Neuronal stem cell (in vitro differentiated cells): ENCODE measurements around the gene MRC1.

Source experiments
- DNase-seq: peaks from one replicate; pipeline ENCODE4 v3.0.0-alpha.2; 2013; ENCODE audit warnings: low spot score
- H2AFZ ChIP-seq: one replicate; pipeline ENCODE4 v1.6.1; 2013; ENCODE audit warnings: mild to moderate bottlenecking, low read length, inconsistent platforms
- H2AK5ac ChIP-seq: 2 replicates; pipeline ENCODE4 v1.6.1; 2013; ENCODE audit warnings: low read depth, mild to moderate bottlenecking, inconsistent platforms, low read length, moderate library complexity, mixed read lengths
- H2BK120ac ChIP-seq: 2 replicates; pipeline ENCODE4 v1.6.1; 2013; ENCODE audit warnings: low read depth, mild to moderate bottlenecking, inconsistent platforms, low read length, moderate library complexity, mixed read lengths
- H2BK12ac ChIP-seq: one replicate; pipeline ENCODE4 v1.6.1; 2013; ENCODE audit warnings: low read length, inconsistent platforms
- H2BK15ac ChIP-seq: 2 replicates; pipeline ENCODE4 v1.6.1; 2013; ENCODE audit warnings: mild to moderate bottlenecking, low read length, inconsistent platforms, mixed read lengths
- H2BK5ac ChIP-seq: one replicate; pipeline ENCODE4 v1.6.1; 2013; ENCODE audit warnings: inconsistent platforms, mild to moderate bottlenecking, low read length, moderate library complexity
- H3K14ac ChIP-seq: one replicate; pipeline ENCODE4 v1.6.1; 2013; ENCODE audit warnings: low read length, inconsistent platforms
- H3K18ac ChIP-seq: 2 replicates; pipeline ENCODE4 v1.6.1; 2013; ENCODE audit warnings: low read length, inconsistent platforms
- H3K23ac ChIP-seq: 2 replicates; pipeline ENCODE4 v1.6.1; 2013; ENCODE audit warnings: low read depth, mild to moderate bottlenecking, mixed read lengths, low read length, inconsistent platforms; ENCODE audit not compliant: poor library complexity
- H3K27ac ChIP-seq: replicated peaks from 3 replicates; pipeline ENCODE4 v1.5.1; 2013; ENCODE audit warnings: low read length, inconsistent platforms
- H3K27me3 ChIP-seq, 3 experiments: 2 replicates each; pipeline ENCODE4 v1.6.1; 2013; ENCODE audit warnings: low read length in 3 of 3, mild to moderate bottlenecking in 2 of 3, inconsistent platforms in 1 of 3, low read depth in 1 of 3, mixed read lengths in 1 of 3, moderate library complexity in 1 of 3; ENCODE audit not compliant: control insufficient read depth in 3 of 3, insufficient read depth in 3 of 3
- H3K36me3 ChIP-seq, 2 donors: replicated peaks in 1 of 2; 2 replicates each; pipeline ENCODE4 v1.6.1; 2013; ENCODE audit warnings: low read length in 2 of 2; ENCODE audit not compliant: control insufficient read depth in 2 of 2, insufficient read depth in 2 of 2
- H3K4ac ChIP-seq: 2 replicates; pipeline ENCODE4 v1.6.1; 2013; ENCODE audit warnings: inconsistent platforms, mild to moderate bottlenecking, low read length, moderate library complexity
- H3K4me1 ChIP-seq, 2 donors: 1 replicate in 1 of 2; 2 replicates in 1 of 2; pipeline ENCODE4 v1.6.1; 2013; ENCODE audit warnings: low read length in 2 of 2, low read depth in 1 of 2; ENCODE audit not compliant: control insufficient read depth in 2 of 2, insufficient read depth in 1 of 2
- H3K4me2 ChIP-seq: one replicate; pipeline ENCODE4 v1.6.1; 2013; ENCODE audit warnings: mild to moderate bottlenecking, low read length, inconsistent platforms; ENCODE audit not compliant: insufficient read depth, poor library complexity, severe bottlenecking
- H3K4me3 ChIP-seq, 2 donors: 2 replicates each; pipeline ENCODE4 v1.5.1; 2013; ENCODE audit warnings: low read length in 2 of 2, mild to moderate bottlenecking in 2 of 2, inconsistent platforms in 1 of 2, moderate library complexity in 1 of 2
- H3K79me1 ChIP-seq: one replicate; pipeline ENCODE4 v1.6.1; 2013; ENCODE audit warnings: low read depth, mild to moderate bottlenecking, inconsistent platforms, low read length, moderate library complexity
- H3K9ac ChIP-seq: one replicate; pipeline ENCODE4 v1.6.1; 2013; ENCODE audit warnings: mild to moderate bottlenecking, low read depth, low read length, inconsistent platforms; ENCODE audit not compliant: poor library complexity
- H3K9me3 ChIP-seq, 2 donors: replicated peaks in 1 of 2; 2 replicates each; pipeline versions ENCODE3 to v1.6.1; 2013; ENCODE audit warnings: low read length in 2 of 2, mild to moderate bottlenecking in 2 of 2, inconsistent platforms in 1 of 2, low read depth in 1 of 2, mixed read lengths in 1 of 2, moderate library complexity in 1 of 2; ENCODE audit not compliant: control insufficient read depth in 2 of 2, insufficient read depth in 1 of 2
- H4K8ac ChIP-seq: one replicate; pipeline ENCODE4 v1.6.1; 2013; ENCODE audit warnings: low read depth, mild to moderate bottlenecking, inconsistent platforms, low read length, moderate library complexity
- H4K91ac ChIP-seq: one replicate; pipeline ENCODE4 v1.6.1; 2013; ENCODE audit warnings: low read length, low read depth, mild to moderate bottlenecking, inconsistent platforms; ENCODE audit not compliant: poor library complexity
- WGBS, 2 donors: extraction: QIAGEN DNeasy Blood & Tissue Kit; methylation state at CpG; one replicate each; pipeline ENCODE4 v1.1.7; 2013; ENCODE audit warnings: missing lambda C conversion rate in 2 of 2, mixed read lengths in 1 of 2; ENCODE audit not compliant: insufficient read length in 2 of 2, insufficient replicate concordance in 1 of 2; ENCODE audit errors: extremely low coverage in 2 of 2; 5-methylcytosine and 5-hydroxymethylcytosine counted together

Gene MRC1

GRCh38 chr10:17831896-17832295, 22.7 kb downstream of the MRC1 start:
- Histone ChIP-seq H3K18ac (no peak overlapping the region), H2BK5ac (no peak overlapping the region), H4K91ac (no peak overlapping the region), H3K4me3 (no peak overlapping the region), H2BK15ac (no peak overlapping the region), H2BK120ac (no peak overlapping the region), H3K4ac (no peak overlapping the region), H3K9me3 (no peaks in the 10 kb centered on the region), H3K79me1 (no peaks in the 10 kb centered on the region), H3K9ac (no peak overlapping the region), H3K27me3 (no peaks in the 10 kb centered on the region), H4K8ac (no peak overlapping the region), H2BK12ac (no peak overlapping the region), H2AFZ (no peak overlapping the region), H3K36me3 (no peaks in the 10 kb centered on the region), H3K4me2 (no peak overlapping the region), H3K23ac (no peak overlapping the region), H3K27ac (no peak overlapping the region), H2AK5ac (no peak overlapping the region), H3K4me1 (no peaks in the 10 kb centered on the region), H3K14ac (no peak overlapping the region)
- no CpG with 5 or more reads among the region's 6 CpGs for WGBS, 2 donors
- no peak for DNase-seq

DNA sequence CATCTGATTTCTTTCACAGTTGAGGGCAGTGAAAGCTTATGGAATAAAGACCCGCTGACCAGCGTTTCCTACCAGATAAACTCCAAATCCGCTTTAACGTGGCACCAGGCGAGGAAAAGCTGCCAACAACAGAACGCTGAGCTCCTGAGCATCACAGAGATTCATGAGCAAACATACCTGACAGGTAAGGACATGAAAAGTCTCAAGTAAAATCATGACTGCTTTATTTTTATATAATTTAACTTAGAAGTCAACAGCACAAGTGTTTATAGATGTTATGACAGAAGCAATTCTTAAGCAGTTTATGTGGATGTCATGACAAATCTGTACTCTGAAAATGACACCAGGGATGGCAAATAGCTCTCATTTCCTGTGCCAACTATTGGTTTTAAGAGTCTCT, 24.5 kb downstream of the MRC1 start:
- Histone ChIP-seq H2BK120ac (no peak overlapping the region), H3K9me3 (no peaks in the 10 kb centered on the region), H3K27me3 (no peaks in the 10 kb centered on the region), H4K8ac (no peak overlapping the region), H3K4me2 (no peak overlapping the region), H3K23ac (no peak overlapping the region), H3K4ac (no peak overlapping the region), H3K14ac (no peak overlapping the region), H2BK12ac (no peak overlapping the region), H3K36me3 (no peaks in the 10 kb centered on the region), H2BK5ac (no peak overlapping the region), H3K4me1 (no peaks in the 10 kb centered on the region), H2AK5ac (no peak overlapping the region), H3K27ac (no peak overlapping the region), H3K9ac (no peak overlapping the region), H2BK15ac (no peak overlapping the region), H3K18ac (no peak overlapping the region), H3K4me3 (no peak overlapping the region), H3K79me1 (no peaks in the 10 kb centered on the region), H4K91ac (no peak overlapping the region), H2AFZ (no peak overlapping the region)
- WGBS, 2 donors, result no CpG with 5 or more reads among the region's 6 CpGs
- no peak for DNase-seq

GRCh38 chr10:17835688-17836087, 26.5 kb downstream of the MRC1 start:
- DNase-seq, result no peak

GRCh38 chr10:17836942-17837341, 27.8 kb downstream of the MRC1 start:
- Histone ChIP-seq H4K91ac (no peak overlapping the region), H3K4ac (no peak overlapping the region), H2BK120ac (no peak overlapping the region), H3K9me3 (no peaks in the 10 kb centered on the region), H3K9ac (peak overlapping the region; percentile 30), H3K23ac (no peak overlapping the region), H3K36me3 (no peaks in the 10 kb centered on the region), H3K18ac (no peak overlapping the region), H3K27me3 (no peaks in the 10 kb centered on the region), H4K8ac (no peak overlapping the region), H2AK5ac (no peak overlapping the region), H3K27ac (peak overlapping the region; percentile 51), H3K79me1 (no peaks in the 10 kb centered on the region), H2AFZ (peak overlapping the region; percentile 81), H3K4me2 (no peak overlapping the region), H2BK15ac (no peak overlapping the region), H2BK12ac (no peak overlapping the region), H3K14ac (no peak overlapping the region), H3K4me3 (no peak overlapping the region), H2BK5ac (no peak overlapping the region), H3K4me1 (no peaks in the 10 kb centered on the region)
- no CpG with 5 or more reads among the region's 8 CpGs for WGBS, 2 donors
- DNase-seq, result peak; percentile 4

More at GRCh38 chr10:17835688-17836087, 26.5 kb downstream of the MRC1 start:
- H3K23ac ChIP-seq, result no peak overlapping the region
- no peak overlapping the region for H2BK120ac ChIP-seq
- no peak overlapping the region for H2AFZ ChIP-seq
- H2BK5ac ChIP-seq, result no peak overlapping the region
- no CpG with 5 or more reads among the region's 1 CpG for WGBS, 2 donors
- H3K18ac ChIP-seq, result no peak overlapping the region
- no peak overlapping the region for H2AK5ac ChIP-seq
- H3K27ac ChIP-seq, result no peak overlapping the region
- no peak overlapping the region for H4K91ac ChIP-seq
- no peak overlapping the region for H3K4ac ChIP-seq
- H3K14ac ChIP-seq, result no peak overlapping the region
- no peaks in the 10 kb centered on the region for H3K79me1 ChIP-seq
- no peak overlapping the region for H3K4me2 ChIP-seq
- no peaks in the 10 kb centered on the region for H3K9me3 ChIP-seq
- H4K8ac ChIP-seq, result no peak overlapping the region
- no peaks in the 10 kb centered on the region for H3K36me3 ChIP-seq
- no peak overlapping the region for H2BK12ac ChIP-seq
- no peak overlapping the region for H2BK15ac ChIP-seq
- H3K9ac ChIP-seq, result no peak overlapping the region
- H3K27me3 ChIP-seq, result no peaks in the 10 kb centered on the region
- H3K4me1 ChIP-seq, result no peaks in the 10 kb centered on the region
- H3K4me3 ChIP-seq, result no peak overlapping the region
